Epithelial cell of prostate (primary cell): ENCODE results near the gene AIFM3.
"Not testable (repeated sequence)": the region's sequence is repeated elsewhere in the genome, so short reads cannot be mapped to it uniquely, and the experiment has no call there.

Source experiments
- DNase-seq: peaks from one replicate; pipeline ENCODE4 v3.0.0-alpha.2; 2011; ENCODE audit warnings: low read depth, low spot score
- H3K27ac ChIP-seq: fragments of 450-650 bp; 2 replicates; pipeline ENCODE4 v1.5.1; 2017; ENCODE audit warnings: mild to moderate bottlenecking

The AIFM3 gene, protein sequence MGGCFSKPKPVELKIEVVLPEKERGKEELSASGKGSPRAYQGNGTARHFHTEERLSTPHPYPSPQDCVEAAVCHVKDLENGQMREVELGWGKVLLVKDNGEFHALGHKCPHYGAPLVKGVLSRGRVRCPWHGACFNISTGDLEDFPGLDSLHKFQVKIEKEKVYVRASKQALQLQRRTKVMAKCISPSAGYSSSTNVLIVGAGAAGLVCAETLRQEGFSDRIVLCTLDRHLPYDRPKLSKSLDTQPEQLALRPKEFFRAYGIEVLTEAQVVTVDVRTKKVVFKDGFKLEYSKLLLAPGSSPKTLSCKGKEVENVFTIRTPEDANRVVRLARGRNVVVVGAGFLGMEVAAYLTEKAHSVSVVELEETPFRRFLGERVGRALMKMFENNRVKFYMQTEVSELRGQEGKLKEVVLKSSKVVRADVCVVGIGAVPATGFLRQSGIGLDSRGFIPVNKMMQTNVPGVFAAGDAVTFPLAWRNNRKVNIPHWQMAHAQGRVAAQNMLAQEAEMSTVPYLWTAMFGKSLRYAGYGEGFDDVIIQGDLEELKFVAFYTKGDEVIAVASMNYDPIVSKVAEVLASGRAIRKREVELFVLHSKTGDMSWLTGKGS

GRCh38 chr22:20966883-20967696, at the start of gene AIFM3:
Gene AIFM3 (plus strand): TSS chr22:20967255. CDS start chr22:20967945, 690 bp downstream.
- DNase-seq: no peak
- H3K27ac ChIP-seq: no peak within 1 kb of the TSS

DNA sequence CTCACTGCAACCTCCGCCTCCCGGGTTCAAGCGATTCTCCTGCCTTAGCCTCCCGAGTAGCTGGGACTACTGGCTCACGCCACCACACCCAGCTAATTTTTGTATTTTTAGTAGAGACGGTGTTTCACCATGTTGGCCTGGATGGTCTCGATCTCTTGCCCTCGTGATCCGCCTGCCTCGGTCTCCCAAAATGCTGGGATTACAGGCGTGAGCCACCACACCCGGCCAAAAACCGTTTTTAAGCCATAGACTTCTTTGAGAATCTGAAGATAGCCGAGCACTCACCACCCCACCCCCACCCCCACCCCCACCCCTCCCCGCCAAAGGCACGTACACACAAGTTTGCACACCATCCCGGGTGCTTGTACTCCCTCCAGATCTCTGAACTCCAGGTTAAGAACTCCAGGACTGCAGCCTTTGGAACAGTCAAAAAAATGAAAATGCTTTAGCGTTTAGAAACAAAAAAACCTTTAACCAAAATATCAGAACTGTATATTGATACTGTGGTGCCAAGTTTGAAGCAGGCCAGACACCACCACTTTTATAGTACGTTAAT, 48.3 kb upstream of the AIFM3 start:
- DNase-seq: no peak

DNA sequence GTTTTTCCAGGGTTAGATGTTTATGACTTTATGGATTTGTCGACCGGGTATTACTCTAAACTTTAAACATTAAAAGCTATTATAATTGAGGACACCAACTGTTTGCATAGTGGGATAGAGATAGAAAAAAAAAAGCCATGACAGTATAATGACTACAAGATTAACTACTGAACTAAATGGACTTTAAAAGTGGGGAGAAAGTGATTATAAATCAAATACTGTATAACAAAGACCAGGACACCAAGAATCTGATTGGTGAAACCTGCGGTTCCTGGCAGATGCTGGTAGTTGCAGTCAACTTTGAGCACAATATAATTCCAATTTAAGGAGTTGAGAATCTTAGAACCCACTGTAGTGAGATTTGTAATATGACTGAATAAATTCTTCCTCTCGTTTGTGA, 47.3 kb upstream of the AIFM3 start:
- DNase-seq: no peak
- H3K27ac ChIP-seq: peak overlapping the region; percentile 86

More for the DNA sequence above, 48.3 kb upstream of the AIFM3 start:
- peak overlapping the region; percentile 86 for H3K27ac ChIP-seq

DNA sequence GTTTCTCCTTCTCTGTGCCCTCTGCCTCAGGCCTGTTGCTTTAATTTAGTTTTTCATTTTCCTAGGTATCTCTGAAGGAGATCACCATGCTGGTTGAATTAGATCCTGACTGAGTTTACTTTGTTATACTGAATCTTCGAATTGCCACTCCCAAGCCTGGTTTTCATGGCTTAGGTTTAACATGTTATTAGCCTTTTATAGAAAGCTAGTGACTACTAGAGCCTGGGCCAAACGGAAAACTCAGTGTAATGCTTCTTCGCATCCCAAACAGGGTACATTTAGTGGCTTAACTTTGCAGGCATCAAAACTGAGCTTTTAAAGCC, 46.2 kb upstream of the AIFM3 start:
- H3K27ac ChIP-seq: no peak overlapping the region
- DNase-seq: no peak

DNA sequence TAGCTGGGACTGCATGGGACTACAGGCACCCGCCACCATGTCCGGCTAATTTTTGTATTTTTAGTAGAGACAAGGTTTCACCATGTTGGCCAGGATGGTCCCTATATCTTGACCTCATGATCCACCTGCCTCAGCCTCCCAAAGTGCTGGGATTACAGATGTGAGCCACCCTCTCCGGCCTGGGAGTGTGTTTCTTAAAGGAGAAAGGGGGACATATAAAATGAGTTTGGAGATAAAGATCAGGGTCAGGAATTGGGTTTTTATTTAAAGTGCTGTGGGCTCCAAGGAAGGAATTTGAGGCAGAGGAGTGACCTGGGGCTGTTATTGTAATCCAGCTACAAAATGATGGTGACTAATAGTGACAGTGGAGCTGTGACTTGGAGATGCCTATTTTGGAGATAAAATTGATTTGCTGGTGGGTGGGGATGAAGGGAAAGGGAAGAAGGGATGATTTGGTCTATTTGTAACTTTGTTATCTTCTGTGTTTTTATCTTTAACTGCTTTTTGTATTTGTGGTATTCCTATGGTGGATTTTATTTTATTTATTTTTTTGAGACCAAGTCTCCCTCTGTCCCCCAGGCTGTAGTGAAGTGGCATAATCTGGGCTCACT, 44.8 kb upstream of the AIFM3 start:
- no peak for DNase-seq

DNA sequence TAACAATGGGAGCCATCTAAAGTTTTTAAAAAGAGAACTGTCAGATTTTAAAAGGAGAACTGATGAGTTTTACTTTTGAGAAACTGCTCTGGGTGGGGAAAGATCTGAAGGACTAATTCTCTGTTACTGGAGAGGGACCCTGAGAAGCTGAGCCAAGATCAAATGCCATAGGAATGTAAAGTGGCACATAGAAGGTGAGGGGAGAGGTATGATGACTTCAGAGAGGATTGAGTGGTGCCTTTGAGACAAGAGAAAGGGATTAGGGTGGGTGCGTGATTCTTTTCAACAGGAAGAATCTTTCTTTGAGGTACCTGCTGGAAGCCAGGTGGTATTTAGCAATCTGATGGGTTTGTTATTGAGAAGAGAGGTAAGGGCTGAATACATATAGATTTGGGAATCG, 40.8 kb upstream of the AIFM3 start:
- no peak overlapping the region for H3K27ac ChIP-seq
- no peak for DNase-seq

More for the DNA sequence above, 44.8 kb upstream of the AIFM3 start:
- H3K27ac ChIP-seq: no peak overlapping the region

DNA sequence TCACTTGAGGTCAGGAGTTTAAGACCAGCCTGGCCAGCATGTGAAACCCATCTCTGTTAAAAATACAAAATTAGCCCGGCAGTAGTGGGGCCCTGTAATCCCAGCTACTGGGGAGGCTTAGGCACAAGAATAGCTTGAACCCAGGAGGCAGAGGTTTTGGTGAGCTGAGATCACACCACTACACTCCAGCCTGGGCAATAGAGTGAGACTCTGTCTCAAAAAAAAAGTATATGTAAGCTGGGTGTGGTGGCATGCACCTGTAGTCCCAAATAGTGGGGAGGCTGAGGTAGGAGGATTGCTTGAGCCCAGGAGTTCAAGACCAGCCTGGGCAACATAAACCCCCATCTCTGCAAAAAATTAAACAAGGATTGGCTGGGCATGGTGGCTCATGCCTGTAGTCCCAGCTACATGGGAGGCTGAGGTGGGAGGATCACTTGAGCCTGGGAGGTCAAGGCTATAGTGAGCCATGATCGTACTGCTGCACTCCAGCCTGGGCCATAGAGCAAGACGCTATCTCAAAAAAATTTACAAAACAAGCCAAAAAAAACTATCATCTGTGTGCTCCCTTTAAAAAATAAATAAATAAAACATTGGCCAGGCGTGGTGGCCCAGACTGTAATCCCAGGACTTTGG, 39.0 kb upstream of the AIFM3 start:
- no peak for DNase-seq
- H3K27ac ChIP-seq: no peak overlapping the region

GRCh38 chr22:20928573-20928967, 38.5 kb upstream of the AIFM3 start:
- no peak for DNase-seq
- H3K27ac ChIP-seq: no peak overlapping the region

GRCh38 chr22:20930004-20930403, 37.1 kb upstream of the AIFM3 start:
- no peak for DNase-seq
- H3K27ac ChIP-seq: no peak overlapping the region

- H3K27ac ChIP-seq, DNase-seq: not testable (repeated sequence)
Observed at GRCh38 chr22:20930435-20930834, 36.6 kb upstream of the AIFM3 start.

- H3K27ac ChIP-seq: no peak overlapping the region
- DNase-seq: no peak
Observed at GRCh38 chr22:20931126-20931654, 35.9 kb upstream of the AIFM3 start.

DNA sequence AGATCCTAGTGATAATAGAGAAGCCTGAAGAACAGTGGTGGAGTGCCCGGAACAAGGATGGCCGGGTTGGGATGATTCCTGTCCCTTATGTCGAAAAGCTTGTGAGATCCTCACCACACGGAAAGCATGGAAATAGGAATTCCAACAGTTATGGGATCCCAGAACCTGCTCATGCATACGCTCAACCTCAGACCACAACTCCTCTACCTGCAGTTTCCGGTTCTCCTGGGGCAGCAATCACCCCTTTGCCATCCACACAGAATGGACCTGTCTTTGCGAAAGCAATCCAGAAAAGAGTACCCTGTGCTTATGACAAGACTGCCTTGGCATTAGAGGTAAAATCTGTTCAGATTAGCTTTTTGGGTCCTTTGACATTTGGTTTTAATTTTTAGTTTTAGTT, 33.1 kb upstream of the AIFM3 start:
- H3K27ac ChIP-seq: no peak overlapping the region
- no peak for DNase-seq

DNA sequence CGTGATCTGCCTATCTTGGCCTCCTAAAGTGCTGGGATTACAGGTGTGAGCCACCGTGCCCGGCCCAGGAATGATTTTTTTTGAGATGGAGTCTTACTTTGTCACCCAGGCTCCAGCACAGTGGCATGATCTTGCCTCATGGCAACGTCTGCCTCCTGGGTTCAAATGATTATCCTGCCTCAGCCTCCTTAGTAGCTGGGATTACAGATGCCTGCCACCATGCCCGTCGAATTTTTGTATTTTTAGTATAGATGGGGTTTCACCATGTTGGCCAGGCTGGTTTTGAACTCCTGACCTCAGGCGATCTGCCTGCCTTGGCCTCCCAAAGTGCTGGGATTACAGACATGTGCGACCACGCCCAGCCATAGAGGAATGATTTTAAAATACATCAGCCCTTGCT, 32.0 kb upstream of the AIFM3 start:
- not testable (repeated sequence) for DNase-seq, H3K27ac ChIP-seq

GRCh38 chr22:20935780-20936539, 31.1 kb upstream of the AIFM3 start:
- DNase-seq: not testable (repeated sequence)
- peak overlapping the region; percentile 4 for H3K27ac ChIP-seq

DNA sequence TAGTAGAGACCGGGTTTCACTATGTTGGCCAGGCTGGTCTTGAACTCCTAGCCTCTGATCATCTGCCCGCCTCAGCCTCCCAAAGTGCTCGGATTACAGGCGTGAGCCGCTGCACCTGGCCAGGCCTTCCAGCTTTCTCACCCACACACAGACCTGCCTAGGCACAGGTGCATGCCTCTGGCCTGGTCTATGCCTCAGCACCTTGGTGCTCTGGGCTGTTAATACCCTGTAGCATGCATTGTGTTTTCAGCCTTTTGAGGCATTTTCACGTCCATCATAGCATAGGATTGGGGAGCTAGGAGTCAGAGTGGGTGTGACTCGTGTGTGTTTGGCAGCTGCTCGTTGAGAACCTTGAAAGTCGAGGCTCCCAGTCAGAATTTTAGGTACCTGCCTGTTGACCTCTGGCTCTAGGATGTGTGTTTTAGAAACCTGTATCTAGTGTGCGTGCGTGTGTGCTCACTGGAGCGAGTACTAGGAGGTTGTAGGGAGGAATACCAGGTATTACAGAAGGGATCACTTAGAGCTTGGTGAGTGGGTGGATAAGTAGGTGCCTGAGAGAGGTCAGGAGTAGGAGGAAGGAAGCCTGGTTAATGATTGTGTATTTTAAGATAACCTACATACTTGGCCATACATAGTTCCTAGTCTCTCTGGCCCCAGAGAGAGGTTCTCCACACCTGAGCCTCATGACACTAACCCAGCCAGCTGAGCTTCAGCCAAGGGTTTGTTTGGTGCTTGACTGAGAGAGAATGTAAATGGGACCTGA, 29.8 kb upstream of the AIFM3 start:
- H3K27ac ChIP-seq: no peak overlapping the region
- no peak for DNase-seq

DNA sequence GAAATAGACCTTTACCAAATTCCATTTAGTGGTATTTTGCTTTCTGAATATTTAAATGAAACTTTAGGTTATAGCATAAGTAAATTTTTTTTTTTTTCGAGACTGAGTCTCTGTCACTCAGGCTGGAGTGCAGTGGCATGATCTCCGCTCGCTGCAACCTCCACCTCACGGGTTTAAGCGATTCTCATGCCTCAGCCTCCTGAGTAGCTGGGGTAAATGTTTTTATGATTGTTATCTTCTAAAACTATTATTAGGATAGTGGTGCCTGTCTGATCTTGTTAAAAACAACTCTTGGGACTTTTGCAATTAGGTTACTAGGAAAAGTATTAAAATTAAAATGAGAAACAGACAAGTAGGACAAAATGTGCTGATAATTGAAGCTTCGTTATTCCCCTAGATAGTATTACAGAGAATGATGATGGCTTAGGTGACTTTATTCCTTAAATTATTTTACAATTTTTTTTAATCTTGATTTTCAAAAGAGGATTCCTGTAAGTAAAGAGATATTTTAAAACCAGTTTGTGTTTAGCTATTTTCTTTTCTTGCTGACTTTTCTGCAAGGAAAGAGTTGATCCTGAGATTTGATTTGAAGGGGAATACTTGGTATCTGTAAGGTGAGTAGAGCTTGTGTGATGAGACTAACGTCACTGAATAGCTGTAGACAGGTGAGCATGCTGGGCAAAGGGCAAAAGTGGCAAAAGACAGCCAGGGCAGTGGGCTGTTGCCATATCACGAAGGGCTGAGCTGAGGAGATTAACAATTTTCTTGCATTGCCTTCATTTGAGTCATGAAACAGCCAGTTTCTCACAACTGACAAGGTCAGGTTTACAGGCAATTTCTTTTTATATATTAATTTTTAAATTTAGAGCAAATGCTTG, 29.0 kb upstream of the AIFM3 start:
- no peak for DNase-seq
- no peak overlapping the region for H3K27ac ChIP-seq

DNA sequence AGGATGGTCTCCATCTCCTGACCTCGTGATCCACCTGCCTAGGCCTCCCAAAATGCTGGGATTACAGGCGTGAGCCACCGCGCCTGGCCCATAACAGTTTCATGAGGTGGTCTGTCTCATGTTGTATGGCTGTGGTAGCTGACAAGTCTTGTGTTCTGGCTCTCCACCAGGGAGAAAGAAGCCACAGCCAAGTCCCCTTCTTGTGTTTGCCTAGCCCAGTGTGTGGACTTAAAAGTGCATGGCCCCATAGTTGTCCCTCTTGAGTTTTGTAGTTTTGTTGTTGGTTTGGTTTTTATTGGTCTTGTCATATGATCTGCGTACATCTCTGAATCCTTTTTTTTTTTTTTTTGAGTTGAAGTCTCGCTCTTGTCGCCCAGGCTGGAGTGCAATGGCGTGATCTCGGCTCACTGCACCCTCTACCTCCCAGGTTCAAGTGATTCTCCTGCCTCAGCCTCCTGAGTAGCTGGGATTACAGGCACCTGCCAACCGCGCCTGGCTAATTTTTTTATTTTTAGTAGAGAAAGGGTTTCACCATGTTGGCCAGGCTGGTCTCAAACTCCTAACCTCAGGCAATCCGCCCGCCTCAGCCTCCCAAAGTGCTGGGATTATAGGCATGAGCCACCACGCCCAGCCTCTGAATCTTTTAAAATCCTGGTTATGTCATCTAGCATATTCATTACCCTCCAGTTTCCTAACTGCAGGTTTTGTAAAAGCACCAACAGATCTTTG, 27.4 kb upstream of the AIFM3 start:
- not testable (repeated sequence) for DNase-seq
- peak overlapping the region; percentile 0 for H3K27ac ChIP-seq
